Measurements from ENCODE around the gene GOSR2. TPM values are rescaled to one million over a fixed set of nuclear protein-coding genes. Genes with fewer than 3 reads are reported as not detected.
A peak's percentile ranks its signal among the peaks of the same experiment; 100 is the strongest.

The GOSR2 gene
- total and polyA plus RNA-seq, 2 of the 13 experiments (the other 11 are each of a cell fraction or from before 2014, with no cell fraction given): 61.5 to 63.9 TPM

- TF ChIP-seq CEBPG (CRISPR knock-in tag; IDR thresholded peaks at IDR 0.05) (no peak), ZNF672 (CRISPR knock-in tag; IDR thresholded peaks at IDR 0.05) (no peak), NBN (conservative IDR thresholded peaks at IDR 0.05) (no peak), FUBP1 (CRISPR knock-in tag; IDR thresholded peaks at IDR 0.05; ENCODE audit: borderline replicate concordance) (no peak), SSRP1 (CRISPR knock-in tag; IDR thresholded peaks at IDR 0.05) (no peak), MAFK (conservative IDR thresholded peaks at IDR 0.05 in 1 of 2, IDR thresholded peaks at IDR 0.05 in 1 of 2; ENCODE audit: low read length in 2 of 2) (no peak), ATF7 (IDR thresholded peaks at IDR 0.05) (no peak), ATF7 (CRISPR knock-in tag; IDR thresholded peaks at IDR 0.05) (no peak), ZNF878 (CRISPR knock-in tag; IDR thresholded peaks at IDR 0.05) (0 out of 2 replicates have a peak, but pooled peaks have one; percentile 51), IRX3 (CRISPR knock-in tag; IDR thresholded peaks at IDR 0.05; ENCODE audit: borderline replicate concordance, low read depth) (no peak), RARG (CRISPR knock-in tag; IDR thresholded peaks at IDR 0.05; ENCODE audit: low read depth) (peak; percentile 52; the same call in 1 of the 2 replicates), RELA (CRISPR knock-in tag; IDR thresholded peaks at IDR 0.05) (no peak), CREM (IDR thresholded peaks at IDR 0.05) (no peak), CREM (CRISPR knock-in tag; IDR thresholded peaks at IDR 0.05) (no peak), ZSCAN5A (CRISPR knock-in tag; IDR thresholded peaks at IDR 0.05; ENCODE audit: borderline replicate concordance) (no peak), ZNF24 (IDR thresholded peaks at IDR 0.05) (no peak), ZBTB43 (CRISPR knock-in tag; conservative IDR thresholded peaks at IDR 0.05) (0 out of 2 replicates have a peak, but pooled peaks have one; percentile 12), ZBTB38 (CRISPR knock-in tag; IDR thresholded peaks at IDR 0.05) (no peak), ZNF546 (CRISPR knock-in tag; conservative IDR thresholded peaks at IDR 0.05) (no peak), KAT7 (CRISPR knock-in tag; IDR thresholded peaks at IDR 0.05; ENCODE audit: borderline replicate concordance) (no peak), ZC3H13 (CRISPR knock-in tag; IDR thresholded peaks at IDR 0.05) (0 out of 2 replicates have a peak, but pooled peaks have one; percentile 74), ATF4 (CRISPR knock-in tag; IDR thresholded peaks at IDR 0.05) (peak in 1 of 2 experiments; percentile 28; a peak in 1 of 4 replicates), ZNF780A (CRISPR knock-in tag; IDR thresholded peaks at IDR 0.05) (0 out of 2 replicates have a peak, but pooled peaks have one; percentile 72)
Observed at GRCh38 chr17:46922487-46922803, 515 bp upstream of the GOSR2 start (continued).

All from HepG2 (cell line).